Esophagus mucosa (tissue), 1 donor: ENCODE measurements around the gene GSK3B. TPM values are rescaled to one million over a fixed set of nuclear protein-coding genes. Genes with fewer than 3 reads are reported as not detected.

Experiments
- ATAC-seq: fragments of 200-7000 bp; cut with Tn5 transposase; one replicate; pipeline ENCODE4 v1.9.1; 2020
- total RNA-seq: library from RNA; stranded (reverse); gene quantifications from one replicate; pipeline ENCODE4 v1.2.4, GENCODE V29; 2023
- donor health status: DM: yes; HTN: yes; CAD: no.

Gene GSK3B
- total RNA-seq, 1 donor from 2014 or later: 33.1 TPM

GRCh38 chr3:119871571-119871970, 222.7 kb downstream of the GSK3B start:
- ATAC-seq: no peak

- no peak for ATAC-seq
Observed at GRCh38 chr3:119870512-119870911, 223.7 kb downstream of the GSK3B start.

- ATAC-seq: no peak
Observed at GRCh38 chr3:119864476-119864875, 229.8 kb downstream of the GSK3B start.

GRCh38 chr3:119862616-119863015, 231.6 kb downstream of the GSK3B start:
- no peak for ATAC-seq

GRCh38 chr3:119861681-119862080, 232.6 kb downstream of the GSK3B start:
- ATAC-seq: no peak

GRCh38 chr3:119859728-119860127, 234.5 kb downstream of the GSK3B start:
- no peak for ATAC-seq

GRCh38 chr3:119858957-119859356, 235.3 kb downstream of the GSK3B start:
- no peak for ATAC-seq

GRCh38 chr3:119856695-119857094, 237.6 kb downstream of the GSK3B start:
- ATAC-seq: no peak

GRCh38 chr3:119849126-119849525, 245.1 kb downstream of the GSK3B start:
- ATAC-seq: no peak

- ATAC-seq: no peak
Observed at GRCh38 chr3:119841808-119842471, 252.3 kb downstream of the GSK3B start.

GRCh38 chr3:119835556-119835955, 258.7 kb downstream of the GSK3B start:
- no peak for ATAC-seq

GRCh38 chr3:119834754-119835370, 259.4 kb downstream of the GSK3B start:
- ATAC-seq: no peak

GRCh38 chr3:119831941-119832371, 262.3 kb downstream of the GSK3B start:
- ATAC-seq: no peak

- ATAC-seq: no peak
Observed at GRCh38 chr3:119831022-119831421, 263.2 kb downstream of the GSK3B start.

GRCh38 chr3:119829420-119829819, 264.8 kb downstream of the GSK3B start:
- no peak for ATAC-seq

GRCh38 chr3:119826711-119827608, 267.3 kb downstream of the GSK3B start:
- ATAC-seq: no peak

GRCh38 chr3:119825820-119826219, 268.4 kb downstream of the GSK3B start:
- ATAC-seq: no peak

GRCh38 chr3:119819806-119820205, 274.4 kb downstream of the GSK3B start:
- ATAC-seq: no peak

- ATAC-seq: no peak
Observed at GRCh38 chr3:119818937-119819336, 275.3 kb downstream of the GSK3B start.

GRCh38 chr3:119817583-119818363, 276.5 kb downstream of the GSK3B start:
- ATAC-seq: no peak

- ATAC-seq: no peak
Observed at GRCh38 chr3:119817071-119817470, 277.2 kb downstream of the GSK3B start.

GRCh38 chr3:119815716-119816115, 278.5 kb downstream of the GSK3B start:
- ATAC-seq: no peak
